ENCODE data around the gene MUC15. TPM values are rescaled to one million over a fixed set of nuclear protein-coding genes. Genes with fewer than 3 reads are reported as not detected.

MUC15 gene
- total RNA-seq, 1 experiment from 2014 or later, result 0.70 TPM

GRCh38 chr11:26553182-26553581 lies 18.9 kb downstream of the MUC15 start:
- intact Hi-C loops (cut with micrococcal nuclease; ENCODE audit: unreplicated experiment), result no loop called here
- TF ChIP-seq EZH2 (IDR thresholded peaks at IDR 0.05; ENCODE audit: low read depth), result no peak
- TF ChIP-seq CTCF (conservative IDR thresholded peaks at IDR 0.05), result no peak
- no peaks in the 10 kb centered on the region for H3F3A ChIP-seq (ENCODE audit: insufficient read depth, low read depth)
- H3K9me2 ChIP-seq (ENCODE audit: insufficient read depth), result no peaks in the 10 kb centered on the region
- H3K4me2 ChIP-seq, result no peak overlapping the region
- H3K4me3 ChIP-seq, result no peak overlapping the region
- no peaks in the 10 kb centered on the region for H3K27me3 ChIP-seq (ENCODE audit: insufficient read depth, low read depth)
- H2AFZ ChIP-seq, result no peak overlapping the region
- no TSS peak for BruUV-seq (replicated peaks)
- H3K4me1 ChIP-seq (replicated peaks; ENCODE audit: insufficient read depth), result peaks cover 12% of the 10 kb centered on the region
- H3K27ac ChIP-seq, result no peak overlapping the region
- no peaks in the 10 kb centered on the region for H3K9me3 ChIP-seq (ENCODE audit: insufficient read depth, low read depth)
- no peak for DNase-seq
- no peaks in the 10 kb centered on the region; the same call in 1 of the 2 replicates for H4K20me1 ChIP-seq (ENCODE audit: insufficient read depth)
- CTCF ChIA-PET, result no interaction called here
- H3K79me2 ChIP-seq (ENCODE audit: low read depth), result no peaks in the 10 kb centered on the region
- POLR2A ChIA-PET (ENCODE audit: unreplicated experiment), result no interaction called here
- no peaks in the 10 kb centered on the region for H3K36me3 ChIP-seq (ENCODE audit: low read depth)

- no peak for DNase-seq
- no TSS peak for BruUV-seq (replicated peaks)
These were observed 20.8 kb downstream of the MUC15 start for GRCh38 chr11:26551186-26551801.

GRCh38 chr11:26550022-26550421 lies 22.0 kb downstream of the MUC15 start:
- Histone ChIP-seq H3K27me3 (ENCODE audit: insufficient read depth, low read depth) (no peaks in the 10 kb centered on the region), H3K4me3 (no peak overlapping the region), H2AFZ (no peak overlapping the region), H3K4me2 (no peak overlapping the region), H3K9me2 (ENCODE audit: insufficient read depth) (no peaks in the 10 kb centered on the region), H3K36me3 (ENCODE audit: low read depth) (no peaks in the 10 kb centered on the region), H3F3A (ENCODE audit: insufficient read depth, low read depth) (no peaks in the 10 kb centered on the region), H3K79me2 (ENCODE audit: low read depth) (no peaks in the 10 kb centered on the region), H3K9me3 (ENCODE audit: insufficient read depth, low read depth) (no peaks in the 10 kb centered on the region), H4K20me1 (ENCODE audit: insufficient read depth) (no peaks in the 10 kb centered on the region), H3K4me1 (replicated peaks; ENCODE audit: insufficient read depth) (no peaks in the 10 kb centered on the region), H3K27ac (no peak overlapping the region)
- TF ChIP-seq CTCF (conservative IDR thresholded peaks at IDR 0.05) (no peak), EZH2 (IDR thresholded peaks at IDR 0.05; ENCODE audit: low read depth) (no peak)
- intact Hi-C loops (cut with micrococcal nuclease; ENCODE audit: unreplicated experiment), result loop anchor here (2.0 kb wide), 1 partner anchor 99 kb away; no protein-coding TSS in a partner anchor
- BruUV-seq (replicated peaks), result no TSS peak
- DNase-seq, result no peak
- CTCF ChIA-PET, result no interaction called here
- POLR2A ChIA-PET (ENCODE audit: unreplicated experiment), result no interaction called here

More at GRCh38 chr11:26551186-26551801, 20.8 kb downstream of the MUC15 start:
- Histone ChIP-seq H3K9me3 (ENCODE audit: insufficient read depth, low read depth) (no peaks in the 10 kb centered on the region), H3K36me3 (ENCODE audit: low read depth) (no peaks in the 10 kb centered on the region), H3K27ac (no peak overlapping the region), H3F3A (ENCODE audit: insufficient read depth, low read depth) (no peaks in the 10 kb centered on the region), H3K9me2 (ENCODE audit: insufficient read depth) (no peaks in the 10 kb centered on the region), H4K20me1 (ENCODE audit: insufficient read depth) (no peaks in the 10 kb centered on the region; the same call in 1 of the 2 replicates), H2AFZ (no peak overlapping the region), H3K4me1 (replicated peaks; ENCODE audit: insufficient read depth) (peaks cover 4% of the 10 kb centered on the region), H3K79me2 (ENCODE audit: low read depth) (no peaks in the 10 kb centered on the region), H3K4me3 (no peak overlapping the region), H3K4me2 (no peak overlapping the region), H3K27me3 (ENCODE audit: insufficient read depth, low read depth) (no peaks in the 10 kb centered on the region)
- intact Hi-C loops (cut with micrococcal nuclease; ENCODE audit: unreplicated experiment), result loop anchor here (2.0 kb wide), 1 partner anchor 98 kb away; no protein-coding TSS in a partner anchor
- CTCF ChIA-PET, result interaction anchor here (0.6 kb wide), 1 partner anchor 57 kb away, joined by 4 read pairs; no protein-coding TSS in a partner anchor
- TF ChIP-seq CTCF (conservative IDR thresholded peaks at IDR 0.05), result peak; percentile 58
- TF ChIP-seq EZH2 (IDR thresholded peaks at IDR 0.05; ENCODE audit: low read depth), result no peak
- POLR2A ChIA-PET (ENCODE audit: unreplicated experiment), result no interaction called here

All from PC-9 (cell line).